ENCODE results near the gene NISCH.

The NISCH gene

GRCh38 chr3:52537726-52538421 is 82.5 kb downstream of the NISCH start:
- no peak for DNase-seq (ENCODE audit: low read depth in 2 of 2)

- no peak for DNase-seq (ENCODE audit: low read depth in 2 of 2)
These were observed 83.7 kb downstream of the NISCH start for GRCh38 chr3:52539010-52539653.

- no peak for DNase-seq (ENCODE audit: low read depth in 2 of 2)
These were observed 85.6 kb downstream of the NISCH start for GRCh38 chr3:52541050-52541449.
